ENCODE data around the gene ETV5.
"Not testable (repeated sequence)": the region's sequence is repeated elsewhere in the genome, so short reads cannot be mapped to it uniquely, and the experiment has no call there.

ETV5 gene

DNA sequence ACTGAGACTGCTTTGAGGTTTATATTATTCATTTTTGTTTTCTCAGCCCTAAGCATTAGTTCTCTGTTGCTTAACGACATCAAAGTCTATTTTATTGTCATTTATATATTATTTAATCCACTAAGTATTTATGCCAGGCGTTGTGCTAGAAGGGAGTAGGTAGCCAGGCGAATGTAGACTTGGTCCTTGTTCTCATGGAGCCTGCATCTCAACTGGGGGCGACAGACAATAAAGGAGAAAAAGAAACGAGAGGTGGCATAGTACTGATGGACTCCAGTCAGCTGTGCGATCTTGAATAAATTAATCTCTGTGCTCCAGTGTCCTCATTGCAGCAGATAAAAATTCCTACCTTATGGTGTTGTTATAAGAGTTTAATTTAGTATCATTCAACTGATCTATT, 49.7 kb downstream of the ETV5 start:
- no peak for DNase-seq

- DNase-seq: no peak
These were observed 50.7 kb downstream of the ETV5 start for GRCh38 chr3:186058225-186058624.

DNA sequence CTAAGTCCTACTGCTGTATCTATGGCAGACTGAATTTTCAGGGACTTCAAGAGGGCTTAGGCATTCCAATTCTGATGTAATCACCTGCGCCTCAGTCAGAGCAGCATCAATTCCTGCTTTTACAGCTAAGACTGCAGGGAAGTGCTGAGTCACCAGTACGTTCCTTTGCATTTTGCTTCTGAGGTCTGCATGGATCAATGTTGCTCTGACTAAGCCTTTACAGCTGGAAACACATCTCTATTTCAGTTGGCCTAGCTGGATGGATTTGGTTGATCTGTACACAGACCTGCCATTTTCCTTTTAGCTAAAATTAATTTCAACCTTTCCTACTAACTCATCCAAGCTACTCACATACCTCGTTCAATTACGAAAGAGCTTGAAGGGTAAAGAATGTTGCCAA, 51.3 kb downstream of the ETV5 start:
- DNase-seq: peak; percentile 76

DNA sequence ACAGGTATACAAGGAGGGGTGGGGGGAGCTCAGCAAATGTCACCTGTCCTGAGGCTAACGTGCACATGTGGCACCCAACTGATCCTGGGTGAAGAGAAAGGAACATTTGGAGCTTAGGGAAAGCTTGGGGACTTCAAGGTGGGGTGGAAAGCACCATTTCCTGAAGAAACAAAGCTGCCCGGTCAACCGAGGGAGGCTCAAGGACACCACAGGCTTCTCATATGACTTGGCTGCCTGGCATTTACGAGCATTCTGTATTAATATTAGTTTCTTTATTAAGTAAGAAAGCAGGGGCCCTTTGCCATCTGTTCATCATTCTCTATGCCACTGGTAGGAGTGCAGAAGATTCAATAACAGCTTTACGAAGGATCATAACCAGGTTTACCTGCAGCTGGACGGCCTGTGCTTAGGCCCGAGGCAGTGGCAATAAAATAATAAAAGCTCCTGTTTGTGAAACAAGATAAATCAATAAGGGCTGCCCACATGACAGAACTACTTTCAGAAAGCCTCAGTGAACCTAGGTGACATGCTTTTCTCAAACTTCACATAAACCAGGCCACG, 54.0 kb downstream of the ETV5 start:
- no peak for DNase-seq

GRCh38 chr3:186053954-186054791, 54.7 kb downstream of the ETV5 start:
- DNase-seq: no peak

GRCh38 chr3:186052096-186052840, 56.6 kb downstream of the ETV5 start:
- DNase-seq: no peak

DNA sequence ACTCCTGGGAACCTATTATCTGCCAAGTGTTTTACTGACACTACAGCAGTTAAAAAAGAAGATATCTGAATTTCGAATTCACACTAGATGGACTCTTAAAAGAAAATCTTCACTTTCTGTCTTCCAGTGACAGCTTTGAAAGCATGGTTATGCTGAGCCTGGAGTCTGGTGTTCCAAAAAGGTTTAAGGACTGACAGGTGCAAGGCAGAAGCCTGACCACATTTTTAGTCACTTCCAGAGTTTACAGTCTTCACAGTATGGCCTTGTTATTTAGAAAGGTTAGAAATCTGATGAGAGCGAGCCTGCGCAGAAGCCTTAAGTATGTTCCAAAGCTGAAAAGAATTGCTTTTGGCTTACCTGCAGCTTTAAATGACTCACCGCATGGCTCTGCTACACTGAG, 59.9 kb downstream of the ETV5 start:
- no peak for DNase-seq

DNA sequence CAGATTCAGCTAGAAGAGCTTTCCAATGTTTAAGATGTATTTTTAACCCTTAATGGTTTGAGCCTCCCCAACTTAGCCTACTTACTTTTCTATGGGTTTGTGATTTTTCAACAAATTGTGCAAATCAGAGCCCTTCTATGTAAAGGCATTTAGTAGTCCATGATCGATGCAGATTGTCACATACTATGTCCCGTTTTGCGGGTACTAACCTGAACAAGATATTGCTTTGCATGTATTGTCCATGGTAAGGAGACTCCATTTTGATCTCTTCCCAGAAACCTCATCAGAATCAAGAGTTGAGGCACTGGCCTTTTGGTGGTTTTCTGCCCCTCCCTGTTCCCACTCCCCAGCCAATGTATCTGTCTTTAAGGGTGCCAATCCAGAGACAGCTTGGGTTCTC, 60.8 kb downstream of the ETV5 start:
- no peak for DNase-seq

DNA sequence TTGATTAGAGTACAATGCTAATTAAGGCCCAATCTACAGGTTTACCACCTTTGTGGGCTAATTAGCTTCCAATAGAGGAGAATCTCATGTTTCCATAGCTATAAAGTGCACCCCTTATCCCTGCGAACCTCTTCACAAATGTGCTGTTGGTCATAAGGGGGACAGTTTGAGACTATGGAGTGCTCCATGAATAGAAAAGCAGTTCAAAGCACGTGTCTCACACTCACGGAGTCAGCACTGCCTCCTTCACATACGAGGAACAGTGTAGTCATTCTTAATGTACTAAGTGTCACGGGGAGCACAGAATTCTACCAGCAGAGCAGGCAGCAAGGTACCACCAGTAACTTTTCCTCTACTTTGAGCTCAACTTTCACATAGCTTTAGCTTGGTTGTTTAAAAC, 62.1 kb downstream of the ETV5 start:
- no peak for DNase-seq

DNA sequence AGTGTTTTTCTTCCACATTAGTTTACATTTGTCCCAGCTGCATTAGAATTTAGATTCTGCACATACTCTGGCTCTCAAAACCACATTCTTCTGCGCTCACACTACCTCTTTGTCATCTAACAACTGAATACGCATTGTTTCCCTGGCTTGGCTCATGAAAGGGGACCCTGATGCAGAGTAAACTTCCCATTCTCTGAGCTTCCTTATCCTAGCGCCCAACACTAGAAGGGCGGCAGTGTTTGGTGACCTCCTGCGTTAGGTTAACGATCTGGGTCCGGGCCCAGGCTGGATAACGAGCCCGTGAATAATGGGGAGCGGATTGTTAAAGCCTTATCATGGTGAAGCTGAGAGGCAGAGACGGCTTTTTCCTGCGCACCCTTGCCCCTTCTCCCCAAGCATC, 63.9 kb downstream of the ETV5 start:
- no peak for DNase-seq

GRCh38 chr3:186044427-186044826, 64.5 kb downstream of the ETV5 start:
- DNase-seq: no peak

DNA sequence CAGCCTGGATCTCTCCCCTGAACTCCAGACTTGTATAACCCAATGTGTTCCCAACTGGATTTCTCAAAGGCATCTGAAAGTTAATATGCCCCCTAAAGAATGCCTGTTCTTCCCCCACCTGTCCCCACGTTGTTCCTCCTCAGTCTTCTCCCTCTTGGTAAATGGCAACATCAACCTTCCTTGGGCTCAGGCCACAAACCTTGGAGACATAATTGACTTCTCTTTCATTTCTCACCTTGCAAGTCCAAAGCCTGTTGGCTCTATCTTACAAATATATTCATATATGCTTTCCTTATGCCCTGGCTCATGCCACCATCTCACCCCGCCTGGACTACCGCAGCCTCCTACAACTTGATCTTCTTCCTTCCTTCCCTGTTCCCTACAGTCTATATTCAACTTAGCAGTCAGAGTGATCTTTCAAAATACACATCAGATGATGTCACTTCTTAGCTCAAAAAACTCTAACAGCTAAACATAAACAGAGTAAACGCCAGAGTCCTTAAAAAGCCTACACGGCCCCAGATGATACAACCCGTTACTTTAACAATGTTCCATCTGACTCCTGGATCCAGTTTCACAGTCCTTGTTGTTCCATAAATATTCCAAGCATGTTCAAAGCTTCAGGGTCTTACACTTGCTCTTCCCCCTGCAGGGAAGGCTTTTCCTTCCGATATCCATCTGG, 66.2 kb downstream of the ETV5 start:
- DNase-seq: no peak

DNA sequence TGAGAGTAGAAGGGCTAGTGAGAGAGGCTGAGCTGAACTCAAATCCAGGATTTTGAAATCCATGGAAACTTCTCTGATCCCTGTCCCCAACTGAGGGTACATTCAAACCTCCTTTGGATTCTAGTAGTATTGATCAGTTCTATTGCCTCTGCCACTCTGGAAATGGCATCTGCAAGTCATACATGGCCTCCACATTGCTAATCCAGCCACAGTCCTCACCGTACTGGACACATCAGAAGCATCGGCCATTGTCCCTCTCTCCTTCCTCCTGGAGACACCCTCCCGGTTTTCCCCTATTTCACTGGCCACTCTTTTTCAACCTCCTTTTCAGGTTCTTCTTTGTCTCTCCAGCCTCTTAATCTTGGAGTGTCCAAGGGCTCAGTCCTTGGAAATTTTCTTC, 66.9 kb downstream of the ETV5 start:
- no peak for DNase-seq

DNA sequence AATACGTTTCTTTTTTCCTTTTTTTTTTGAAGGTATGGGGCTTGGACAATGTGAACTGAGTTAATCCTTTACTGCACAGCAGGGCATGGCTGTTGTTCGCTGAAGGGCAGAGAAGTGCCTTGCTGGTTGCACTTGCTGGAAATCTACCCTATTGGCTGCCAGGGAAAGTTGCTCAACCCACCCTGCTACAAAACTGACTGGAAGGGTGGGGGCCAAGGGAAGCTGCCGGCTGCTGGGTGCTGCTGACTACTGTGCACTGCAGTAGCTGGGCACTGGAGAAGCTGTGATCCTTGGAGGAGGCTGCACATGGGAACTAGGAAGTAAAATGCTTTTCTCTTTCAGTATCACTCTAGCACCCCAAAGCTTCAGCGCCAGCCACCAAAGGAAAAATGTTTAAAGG, 70.5 kb downstream of the ETV5 start:
- peak; percentile 42 for DNase-seq

GRCh38 chr3:186035277-186035676, 73.6 kb downstream of the ETV5 start:
- peak; percentile 64 for DNase-seq

DNA sequence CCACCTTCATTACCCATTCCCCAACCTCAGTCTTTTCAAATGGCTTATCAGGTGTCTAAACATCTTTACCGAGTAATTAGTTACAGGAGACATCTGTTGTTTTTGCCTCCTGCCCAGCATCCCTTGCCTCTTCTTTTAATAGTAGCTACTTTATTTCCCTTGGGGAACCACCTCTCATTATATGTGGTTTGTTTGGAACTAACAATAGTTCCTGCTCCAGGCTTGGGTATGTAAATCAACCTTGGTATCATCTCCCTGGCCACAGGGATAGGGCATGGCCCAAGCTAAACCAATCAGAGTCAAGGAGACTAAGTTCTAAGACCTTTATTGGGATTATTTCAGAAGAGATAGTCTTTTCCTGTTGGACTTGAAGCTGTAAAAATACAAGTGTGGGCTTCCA, 76.6 kb downstream of the ETV5 start:
- DNase-seq: no peak

GRCh38 chr3:186025993-186026392, 82.9 kb downstream of the ETV5 start:
- DNase-seq: not testable (repeated sequence)

DNA sequence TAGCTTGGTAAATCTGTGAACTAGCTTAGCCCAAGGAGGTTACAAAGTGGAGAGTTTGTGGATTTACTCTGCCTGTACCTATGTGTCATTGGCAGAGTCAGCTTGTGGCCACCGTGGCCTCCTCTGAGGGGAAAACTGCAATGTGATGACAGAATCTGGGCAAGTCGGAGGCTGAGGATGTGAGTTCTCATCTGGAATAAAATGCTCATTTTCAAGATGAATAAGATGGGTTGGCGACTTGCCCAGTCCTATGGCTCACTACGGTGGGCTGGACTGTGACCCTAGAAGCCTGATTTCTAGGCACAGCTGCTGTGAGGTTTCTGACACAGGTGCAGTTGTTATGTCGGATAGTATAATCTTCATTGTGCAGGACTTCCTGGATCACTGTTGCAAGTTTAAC, 83.7 kb downstream of the ETV5 start:
- DNase-seq: no peak

- DNase-seq: no peak
These were observed 84.7 kb downstream of the ETV5 start for GRCh38 chr3:186024210-186024609.

- DNase-seq: no peak
These were observed 86.0 kb downstream of the ETV5 start for GRCh38 chr3:186022931-186023330.

- no peak for DNase-seq
These were observed 87.1 kb downstream of the ETV5 start for GRCh38 chr3:186021673-186022362.

- not testable (repeated sequence) for DNase-seq
These were observed 87.6 kb downstream of the ETV5 start for GRCh38 chr3:186021250-186021649.

DNA sequence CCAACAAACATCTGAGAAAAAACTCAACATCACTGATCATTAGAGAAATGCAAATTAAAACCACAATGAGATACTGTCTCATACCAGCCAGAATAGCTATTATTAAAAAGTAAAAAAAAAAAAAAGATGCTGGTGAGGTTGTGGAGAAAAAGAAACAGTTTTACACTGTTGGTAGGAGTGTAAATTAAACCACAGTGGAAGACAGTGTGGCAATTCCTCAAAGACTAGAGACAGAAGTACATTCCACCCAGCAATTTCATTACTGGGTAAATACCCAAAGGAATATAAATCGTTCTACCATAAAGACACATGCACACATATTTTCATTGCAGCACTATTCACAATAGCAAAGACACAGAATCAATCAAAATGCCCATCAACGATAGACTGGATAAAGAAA, 89.6 kb downstream of the ETV5 start:
- not testable (repeated sequence) for DNase-seq

Data from MV-4-11 (cell line).